ENCODE results near the gene MFSD6L. TPM values are rescaled to one million over a fixed set of nuclear protein-coding genes. Genes with fewer than 3 reads are reported as not detected.

The MFSD6L gene
- 10.7 and 11.2 TPM in 2 replicates for total RNA-seq
- long read RNA-seq, transcript MFSD6L-201 (1 exons, 2,188 nt), result major isoform, 23 of 25 reads
- long read RNA-seq, partial matches to known transcripts, result 0 of 25 reads
- long read RNA-seq, other reads (novel, unspliced or antisense), result 2 of 25 reads

- Mint-ChIP-seq H3K9me3 (ENCODE audit: low read depth) (no peaks in the 10 kb centered on the region), H3K27ac (peak within 1 kb of the TSS; percentile 90), H3K36me3 (ENCODE audit: insufficient read depth) (no peaks in the 10 kb centered on the region), H3K4me3 (ENCODE audit: low read depth) (peak within 1 kb of the TSS; percentile 69), H3K27me3 (peaks cover 4% of the 10 kb centered on the region), H3K4me1 (ENCODE audit: low read depth) (peaks cover 39% of the 10 kb centered on the region)
- peak; percentile 44 for TF ChIP-seq CTCF (IDR thresholded peaks at IDR 0.05; ENCODE audit: unreplicated experiment)
- DNase-seq (ENCODE audit: low spot score, unreplicated experiment), result peak; percentile 66
Measured at GRCh38 chr17:8798846-8799569, at the start of gene MFSD6L. Gene MFSD6L, minus strand, starts transcription at chr17:8799365. Its CDS starts 245 bp downstream, at chr17:8799120.

- no peak overlapping the region for H3K27ac Mint-ChIP-seq
- no peak for DNase-seq (ENCODE audit: low spot score, unreplicated experiment)
- TF ChIP-seq CTCF (IDR thresholded peaks at IDR 0.05; ENCODE audit: unreplicated experiment), result no peak
- no peak overlapping the region for H3K4me3 Mint-ChIP-seq (ENCODE audit: low read depth)
- H3K36me3 Mint-ChIP-seq (ENCODE audit: insufficient read depth), result no peaks in the 10 kb centered on the region
- H3K4me1 Mint-ChIP-seq (ENCODE audit: low read depth), result peaks cover 4% of the 10 kb centered on the region
- no peaks in the 10 kb centered on the region for H3K9me3 Mint-ChIP-seq (ENCODE audit: low read depth)
- no peaks in the 10 kb centered on the region for H3K27me3 Mint-ChIP-seq
Measured at GRCh38 chr17:8847891-8848290, 48.7 kb upstream of the MFSD6L start.

- Mint-ChIP-seq H3K36me3 (ENCODE audit: insufficient read depth) (no peaks in the 10 kb centered on the region), H3K9me3 (ENCODE audit: low read depth) (no peaks in the 10 kb centered on the region), H3K27me3 (no peaks in the 10 kb centered on the region), H3K4me3 (ENCODE audit: low read depth) (no peak overlapping the region), H3K27ac (peak overlapping the region; percentile 64), H3K4me1 (ENCODE audit: low read depth) (peaks cover 4% of the 10 kb centered on the region)
- no peak for TF ChIP-seq CTCF (IDR thresholded peaks at IDR 0.05; ENCODE audit: unreplicated experiment)
- no peak for DNase-seq (ENCODE audit: low spot score, unreplicated experiment)
Measured at GRCh38 chr17:8846768-8847211, 47.6 kb upstream of the MFSD6L start.

GRCh38 chr17:8844229-8845218 is 45.4 kb upstream of the MFSD6L start:
- Mint-ChIP-seq H3K36me3 (ENCODE audit: insufficient read depth) (no peaks in the 10 kb centered on the region), H3K27me3 (no peaks in the 10 kb centered on the region), H3K4me3 (ENCODE audit: low read depth) (no peak overlapping the region), H3K4me1 (ENCODE audit: low read depth) (peaks cover 2% of the 10 kb centered on the region), H3K9me3 (ENCODE audit: low read depth) (no peaks in the 10 kb centered on the region), H3K27ac (no peak overlapping the region)
- no peak for DNase-seq (ENCODE audit: low spot score, unreplicated experiment)
- no peak for TF ChIP-seq CTCF (IDR thresholded peaks at IDR 0.05; ENCODE audit: unreplicated experiment)

GRCh38 chr17:8843344-8843743 is 44.2 kb upstream of the MFSD6L start:
- Mint-ChIP-seq H3K4me3 (ENCODE audit: low read depth) (no peak overlapping the region), H3K4me1 (ENCODE audit: low read depth) (peaks cover 8% of the 10 kb centered on the region)

More at GRCh38 chr17:8843344-8843743, 44.2 kb upstream of the MFSD6L start:
- Mint-ChIP-seq H3K27me3 (no peaks in the 10 kb centered on the region), H3K36me3 (ENCODE audit: insufficient read depth) (no peaks in the 10 kb centered on the region), H3K9me3 (ENCODE audit: low read depth) (no peaks in the 10 kb centered on the region), H3K27ac (no peak overlapping the region)
- no peak for DNase-seq (ENCODE audit: low spot score, unreplicated experiment)
- no peak for TF ChIP-seq CTCF (IDR thresholded peaks at IDR 0.05; ENCODE audit: unreplicated experiment)
